ENCODE measurements around the gene HABP2.

The HABP2 gene

DNA sequence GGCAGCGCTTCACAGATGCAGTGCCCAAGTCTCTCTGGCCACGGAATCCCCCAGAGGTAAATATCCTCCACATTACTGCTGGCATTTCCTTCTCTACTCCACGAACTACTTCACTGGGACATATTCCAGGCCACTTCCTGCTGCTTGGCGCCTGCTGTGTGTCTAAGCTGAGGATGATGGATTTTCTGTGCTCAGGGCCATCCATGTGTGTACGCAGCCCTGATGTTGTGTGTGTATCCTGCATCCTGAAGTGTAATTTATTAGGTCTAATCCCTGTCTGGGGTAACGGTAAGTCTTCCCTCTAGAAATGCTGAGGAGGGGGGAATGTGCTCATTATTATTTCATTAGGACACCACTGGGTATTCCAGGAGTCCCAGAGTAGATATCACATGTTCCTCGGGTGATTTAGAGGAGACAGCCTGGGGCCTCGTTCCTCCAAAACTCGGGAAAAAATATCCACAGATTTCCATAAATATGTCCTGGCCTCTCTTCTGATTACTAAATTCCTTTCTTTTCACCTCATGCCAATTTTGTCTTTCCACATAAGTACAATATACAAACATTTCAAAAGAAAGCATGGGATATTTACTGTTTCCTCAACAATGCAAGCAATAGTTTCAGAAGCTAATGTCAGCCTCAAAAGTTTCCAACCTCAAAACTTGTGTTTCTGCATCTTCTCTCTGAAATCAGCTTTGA lies 25.5 kb upstream of the HABP2 start:
- no peak for DNase-seq

DNA sequence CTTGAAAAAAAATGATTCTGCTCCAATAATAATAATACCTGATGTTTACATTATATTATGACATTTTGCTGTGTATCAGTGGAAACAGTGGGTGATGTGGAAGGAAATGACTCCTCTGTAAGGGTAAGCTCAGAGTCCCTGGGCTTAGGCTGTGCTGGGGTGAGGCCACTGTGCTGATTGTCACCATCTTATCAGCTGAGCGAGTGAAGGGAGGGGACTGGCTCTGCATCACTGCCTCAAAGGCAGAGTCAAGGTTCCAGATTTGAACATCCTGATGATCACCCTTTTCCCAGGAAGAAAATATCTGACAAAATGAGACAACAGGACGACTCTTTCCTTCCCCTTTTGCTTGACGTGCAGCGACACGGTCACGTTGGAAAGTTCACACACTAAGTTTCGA lies 24.0 kb upstream of the HABP2 start:
- no peak for DNase-seq

DNA sequence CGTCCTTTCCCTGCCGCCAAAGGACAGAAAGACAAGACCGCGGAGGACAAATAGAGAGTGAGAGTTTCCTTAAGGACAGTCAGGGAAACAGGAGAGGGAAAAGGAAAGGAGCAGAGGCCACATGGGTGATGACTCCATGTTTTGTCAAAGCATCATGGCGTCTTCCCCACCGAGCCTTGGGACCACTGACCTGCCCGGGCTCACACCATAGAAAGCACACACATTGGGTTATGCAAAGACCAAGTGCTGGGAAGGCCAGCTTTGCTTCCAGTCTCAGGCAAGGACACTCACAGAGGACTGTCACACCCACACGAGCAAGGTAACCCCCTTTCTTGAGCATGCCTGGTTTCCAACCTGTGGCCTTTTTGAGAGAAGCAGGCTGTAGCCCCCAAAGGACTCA lies 23.3 kb upstream of the HABP2 start:
- no peak for DNase-seq

- DNase-seq, result no peak
Observed at GRCh38 chr10:113530476-113530875, 22.4 kb upstream of the HABP2 start.

DNA sequence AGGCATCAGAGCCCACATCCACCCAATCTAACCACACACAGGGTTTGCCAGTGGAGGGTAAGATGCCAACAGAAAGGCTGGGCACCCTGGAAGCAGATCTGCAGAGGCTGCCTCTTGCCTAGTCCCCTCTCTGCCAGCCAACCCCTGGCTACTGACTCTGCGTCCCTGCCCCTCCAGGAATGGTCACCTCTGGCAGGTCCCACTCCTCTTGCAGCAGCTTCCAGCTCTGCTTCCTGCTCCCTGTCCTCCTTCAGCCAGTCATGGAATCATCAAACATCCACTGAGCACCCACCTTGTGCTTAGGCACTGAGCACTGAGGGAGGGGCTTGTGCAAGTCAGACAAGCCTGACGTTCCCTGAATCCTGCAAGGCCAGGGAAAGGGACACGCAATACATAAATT lies 20.1 kb upstream of the HABP2 start:
- DNase-seq, result no peak

- DNase-seq, result no peak
Observed at GRCh38 chr10:113533801-113534200, 19.1 kb upstream of the HABP2 start.

DNA sequence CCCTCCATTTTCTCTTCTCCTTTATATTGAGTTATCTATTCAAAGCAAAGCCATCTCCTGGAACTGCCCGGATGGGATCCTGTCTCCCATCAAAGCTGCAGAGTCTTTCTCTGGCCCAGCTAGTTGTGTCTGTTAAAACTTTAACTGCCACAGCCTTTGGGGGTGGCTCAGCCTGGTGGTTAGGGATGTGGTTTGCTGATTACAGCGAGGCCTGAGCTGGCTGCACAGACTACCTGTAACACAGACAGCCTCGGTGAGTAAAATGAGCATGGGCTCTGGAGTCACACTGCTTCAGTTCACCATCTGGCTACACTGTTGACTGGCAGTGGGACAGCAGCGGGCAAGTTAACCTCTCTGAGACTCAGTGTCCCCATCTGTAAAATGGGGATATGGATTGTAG lies 18.4 kb upstream of the HABP2 start:
- peak; percentile 63 for DNase-seq

DNA sequence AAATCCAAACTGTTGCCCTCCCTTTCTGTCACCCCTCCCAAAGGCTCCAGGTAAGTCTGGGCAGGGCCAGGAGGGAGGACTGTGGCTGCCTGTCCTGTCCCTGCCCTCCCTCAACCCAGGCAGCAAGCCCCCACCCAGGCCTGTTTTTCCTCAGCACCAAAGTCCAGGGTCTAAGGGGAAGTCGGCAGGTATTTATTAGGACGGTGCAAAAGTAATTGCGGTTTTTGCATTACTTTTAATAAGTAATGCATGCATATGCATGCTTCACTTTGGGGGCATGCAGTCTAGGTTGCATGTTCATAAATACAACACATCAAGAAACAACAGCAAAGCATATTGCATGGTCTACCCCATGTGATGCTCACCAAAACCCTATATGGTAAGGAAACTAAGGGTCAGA lies 15.2 kb upstream of the HABP2 start:
- DNase-seq, result no peak

DNA sequence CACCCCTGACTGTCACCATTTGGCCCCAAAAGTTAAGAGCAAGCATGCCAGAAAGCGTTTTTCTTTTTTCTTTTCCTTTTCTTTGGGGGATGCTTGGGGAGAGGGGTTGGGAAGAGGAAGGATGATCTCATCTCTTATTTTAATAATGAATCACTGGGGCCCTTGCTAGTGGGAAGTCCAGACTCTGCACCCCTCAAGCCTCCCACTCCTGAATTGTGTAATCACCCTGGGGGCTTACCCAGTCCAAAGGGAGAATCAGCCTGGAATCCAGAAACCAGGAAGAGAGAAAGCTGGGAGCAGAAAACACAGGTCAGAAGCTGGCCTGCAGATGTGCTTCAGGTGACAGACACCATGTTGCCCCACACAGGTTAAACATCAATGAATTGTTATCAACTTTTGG lies 14.7 kb upstream of the HABP2 start:
- DNase-seq, result no peak

DNA sequence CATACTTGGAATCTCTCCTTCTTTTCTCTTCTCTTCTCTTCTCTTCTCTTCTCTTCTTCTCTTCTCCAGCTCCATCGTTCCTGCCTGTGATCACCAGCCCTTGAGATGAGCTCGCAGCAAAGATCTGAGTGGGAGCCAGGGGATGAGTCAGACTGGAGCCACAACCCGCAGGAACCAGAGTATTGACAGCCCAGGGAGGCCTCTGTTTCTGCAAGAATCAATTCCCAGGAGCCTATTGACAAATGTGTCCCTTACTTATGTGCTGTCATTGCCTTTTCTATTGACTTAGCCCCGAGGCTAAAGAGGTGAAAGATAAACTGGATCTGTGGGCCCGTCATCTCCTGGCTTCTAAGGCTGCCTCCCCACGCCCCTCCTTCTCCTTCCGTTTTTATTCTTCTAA lies 13.1 kb upstream of the HABP2 start:
- DNase-seq, result no peak

DNA sequence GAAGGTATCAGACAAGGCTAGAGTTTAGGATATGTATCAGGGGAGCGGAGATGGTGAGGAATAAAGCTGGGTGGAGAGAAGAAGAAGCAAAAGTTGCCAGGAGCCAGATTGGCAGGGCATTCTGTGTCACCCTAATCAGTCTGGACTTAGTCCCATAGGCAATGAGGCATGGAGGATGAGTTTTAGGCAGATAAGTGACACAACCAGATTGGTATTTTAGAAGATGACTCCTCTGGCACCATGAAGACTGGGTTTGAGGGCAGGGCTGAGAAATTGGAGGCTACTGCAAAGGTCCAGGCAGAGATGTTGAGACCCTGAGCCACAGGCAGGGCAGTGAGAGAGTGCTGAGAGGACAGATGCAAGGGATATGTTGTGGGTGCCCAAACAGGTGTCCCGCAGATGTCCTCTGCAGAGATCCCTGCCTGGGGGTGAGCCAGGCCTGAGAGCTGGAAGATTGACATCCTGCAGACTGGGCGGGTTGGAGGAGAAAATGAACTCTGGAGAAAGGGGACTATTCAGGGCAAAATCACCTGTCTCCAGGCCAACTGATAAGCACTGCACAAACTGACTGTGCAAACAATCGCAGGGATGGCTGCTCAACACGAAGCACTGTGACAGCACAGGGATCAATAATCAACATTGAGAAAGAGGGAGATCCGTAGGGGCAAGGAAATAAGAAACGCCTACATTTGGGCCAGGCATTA lies 11.9 kb upstream of the HABP2 start:
- DNase-seq, result no peak

GRCh38 chr10:113541549-113541927 lies 11.3 kb upstream of the HABP2 start:
- DNase-seq, result no peak

GRCh38 chr10:113543107-113543955 lies 9.5 kb upstream of the HABP2 start:
- DNase-seq, result no peak

DNA sequence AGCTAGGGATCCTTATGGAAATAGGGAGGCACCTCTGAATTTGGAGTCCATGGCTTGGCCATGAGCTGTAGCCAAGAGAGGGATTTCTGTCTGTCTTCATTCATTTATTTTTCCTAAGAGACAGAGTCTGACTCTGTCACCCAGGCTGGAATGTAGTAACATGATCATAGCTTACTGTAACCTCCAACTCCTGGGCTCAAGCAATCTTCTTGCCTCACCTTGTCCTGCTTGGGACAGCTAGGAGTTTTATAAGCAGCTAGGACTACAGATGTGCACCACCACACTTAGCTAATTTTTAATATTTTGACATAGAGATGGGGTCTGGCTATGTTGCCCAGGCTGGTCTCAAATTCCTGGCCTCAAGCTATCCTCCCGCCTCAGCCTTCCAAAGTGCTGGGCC lies 8.5 kb upstream of the HABP2 start:
- DNase-seq, result no peak

DNA sequence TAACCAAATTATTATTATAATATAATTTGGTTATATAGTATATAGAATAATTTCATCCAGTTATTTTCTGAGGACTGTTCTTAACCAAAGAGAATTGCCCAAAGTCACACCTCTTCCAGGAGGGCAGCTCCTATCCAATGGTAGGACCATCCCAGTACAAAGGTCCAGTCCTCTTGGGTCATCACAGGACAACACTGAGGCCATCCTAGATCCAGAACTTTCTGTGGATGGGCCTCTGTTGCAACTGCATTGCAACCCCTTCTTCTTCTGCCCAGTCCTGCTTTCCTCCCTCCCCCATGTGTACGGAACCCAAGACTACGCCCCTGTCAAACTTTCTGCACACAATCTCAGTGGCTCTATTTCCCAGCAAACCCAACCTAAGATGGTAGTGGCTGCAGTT lies 5.4 kb upstream of the HABP2 start:
- DNase-seq, result no peak

DNA sequence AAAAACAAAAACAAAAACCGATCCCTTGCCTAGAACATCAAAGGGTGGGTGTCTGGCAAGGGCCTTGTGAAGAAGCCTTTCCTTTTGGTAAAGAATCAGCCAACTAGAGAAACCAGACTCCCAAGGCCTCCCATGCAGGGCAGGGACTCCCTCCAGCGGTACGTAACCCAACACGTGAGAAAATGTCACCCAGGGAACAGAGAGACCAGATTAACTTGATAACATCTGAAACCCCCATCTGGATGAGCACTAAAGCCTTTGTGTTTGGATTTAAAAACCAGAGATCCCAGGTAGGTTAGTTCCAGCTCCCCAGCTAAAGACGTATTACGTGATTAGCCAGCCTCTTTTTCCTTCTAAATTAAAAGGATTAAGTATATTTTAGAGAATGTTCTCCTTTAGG lies 3.0 kb upstream of the HABP2 start:
- DNase-seq, result no peak

GRCh38 chr10:113550365-113550764 lies 2.5 kb upstream of the HABP2 start:
- DNase-seq, result no peak

GRCh38 chr10:113552014-113552413 lies 839 bp upstream of the HABP2 start:
- DNase-seq, result no peak

DNA sequence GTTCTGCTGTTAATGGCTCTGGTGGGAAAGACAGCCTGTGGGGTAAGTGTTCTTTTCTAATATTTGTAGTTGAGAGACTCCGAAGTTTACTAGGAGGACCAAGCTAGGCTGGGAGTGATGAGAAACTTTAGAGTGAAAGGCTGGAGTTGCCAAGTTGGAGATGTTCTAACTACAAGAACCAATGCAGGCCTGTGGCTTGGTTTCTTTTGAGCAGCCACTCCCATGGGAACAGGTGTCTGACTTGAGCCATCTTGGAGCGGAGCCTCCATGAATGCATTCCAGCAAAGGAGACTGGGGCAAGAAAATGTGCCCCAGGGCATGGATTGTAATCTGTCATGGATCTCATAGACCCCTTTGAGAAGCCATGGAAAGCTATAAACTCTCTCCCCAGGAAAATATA lies 296 bp downstream of the HABP2 start:
- DNase-seq, result no peak

GRCh38 chr10:113554214-113554613 lies 1.4 kb downstream of the HABP2 start:
- peak; percentile 6 for DNase-seq

DNA sequence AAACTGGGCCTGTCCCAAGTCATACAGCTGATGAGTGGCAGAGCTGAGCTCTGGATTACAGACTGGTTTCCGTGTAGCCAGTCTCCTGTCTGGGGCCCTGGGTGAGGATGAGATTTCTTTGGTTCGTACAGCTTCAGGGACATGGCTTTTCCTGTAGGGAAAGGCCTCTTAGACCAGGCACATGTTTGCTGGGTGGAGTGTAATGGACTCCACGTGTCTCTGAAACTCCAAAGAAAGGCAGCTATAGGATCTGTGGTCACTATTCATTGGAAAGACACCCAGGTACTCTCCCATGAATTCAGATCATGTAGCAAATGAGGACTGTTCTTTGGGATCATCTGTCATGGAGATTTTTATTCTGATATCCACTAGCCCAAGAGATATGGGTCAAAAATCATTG lies 2.4 kb downstream of the HABP2 start:
- no peak for DNase-seq

DNA sequence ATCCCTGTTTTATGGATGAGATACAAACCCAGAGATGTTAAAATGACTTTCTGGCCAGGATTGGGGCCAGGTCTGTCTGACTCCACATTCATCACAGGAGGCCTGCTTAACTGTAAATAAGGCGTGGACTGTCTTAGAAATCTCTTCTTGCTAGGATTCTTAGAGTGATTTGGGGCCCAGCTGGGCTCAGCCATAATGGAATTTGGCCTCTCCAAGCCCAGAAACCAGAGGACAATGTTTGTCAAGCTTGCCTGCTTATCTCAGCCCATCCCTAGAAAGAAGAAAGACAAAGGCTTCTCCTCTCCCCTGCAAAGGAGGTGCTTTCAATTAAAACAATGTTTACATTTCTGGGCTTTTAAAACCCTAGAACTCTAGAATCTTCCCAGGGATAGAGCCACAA lies 2.9 kb downstream of the HABP2 start:
- no peak for DNase-seq

GRCh38 chr10:113557424-113557862 lies 4.6 kb downstream of the HABP2 start:
- DNase-seq, result peak; percentile 19

DNA sequence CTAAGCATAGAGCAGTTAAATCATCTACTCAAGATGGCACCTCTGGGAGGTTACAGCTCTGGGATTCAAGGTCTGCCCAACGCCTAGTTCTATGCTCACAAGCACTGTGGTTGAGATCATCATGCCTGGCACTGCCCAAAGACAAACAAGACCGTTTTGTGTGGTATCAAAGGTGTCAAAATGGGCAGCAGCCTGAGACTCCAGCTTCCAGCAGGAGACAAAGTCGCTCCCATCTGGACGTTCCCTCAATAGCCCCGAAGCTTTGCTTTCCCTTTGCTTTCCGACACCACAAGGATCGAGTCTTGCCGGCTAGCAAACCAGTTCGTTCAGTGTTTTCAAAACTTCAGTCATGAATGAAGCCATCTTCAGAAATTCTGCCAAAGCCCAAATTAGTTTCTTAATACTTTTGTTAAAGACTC lies 5.1 kb downstream of the HABP2 start:
- DNase-seq, result no peak

Data from hematopoietic multipotent progenitor cell treated with erythropoietin and hydrocortisone succinate and interleukin-3 and kit ligand, for 6 days (in vitro differentiated cells).